NB4 (cell line): ENCODE measurements around the gene STXBP4.

ENCODE experiments used
- DNase-seq: peaks from one replicate; pipeline ENCODE4 v3.0.0; 2010; ENCODE audit warnings: low read depth
- H3K4me3 ChIP-seq: one replicate; pipeline ENCODE4 v1.5.1; 2011; ENCODE audit warnings: mild to moderate bottlenecking, low read depth, low read length, moderate library complexity
- MYC ChIP-seq: IDR thresholded peaks from 2 replicates; pipeline ENCODE4 v1.6.1; 2011; ENCODE audit warnings: low read depth, low read length
- POLR2A ChIP-seq: IDR thresholded peaks from 2 replicates; pipeline ENCODE4 v1.6.1; 2011; ENCODE audit warnings: mild to moderate bottlenecking; ENCODE audit not compliant: insufficient read length; ENCODE audit errors: extremely low read depth
- TF ChIP-seq, protein P1 (sequence below): IDR thresholded peaks from one replicate; pipeline ENCODE4 v1.5.1; 2012; ENCODE audit warnings: low read depth, low read length
- TF ChIP-seq, protein P2 (sequence below): IDR thresholded peaks from 2 replicates; pipeline ENCODE4 v1.6.1; 2011; ENCODE audit warnings: low read depth, low read length

STXBP4 gene

DNA sequence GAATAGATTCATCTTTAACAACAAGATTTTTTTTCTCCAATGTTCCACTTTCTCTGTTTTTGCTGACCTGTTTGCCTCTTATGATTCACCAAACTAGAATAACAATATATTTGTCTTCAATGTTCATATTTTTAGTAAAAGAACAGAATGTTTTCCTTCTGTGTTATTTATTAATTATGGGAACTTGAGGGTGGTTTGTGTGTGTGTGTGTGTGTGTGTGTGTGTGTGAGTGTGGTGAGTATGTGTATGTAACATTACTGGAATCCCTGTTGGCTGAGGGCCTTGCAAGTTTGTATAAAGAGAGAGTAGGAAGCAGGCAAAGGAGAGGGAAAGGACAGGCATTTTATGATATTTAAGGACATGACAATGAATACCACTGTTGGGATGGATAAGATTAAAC is 13.8 kb downstream of the STXBP4 start:
- H3K4me3 ChIP-seq = no peak overlapping the region
- no peak for DNase-seq
- TF ChIP-seq, protein P1, sequence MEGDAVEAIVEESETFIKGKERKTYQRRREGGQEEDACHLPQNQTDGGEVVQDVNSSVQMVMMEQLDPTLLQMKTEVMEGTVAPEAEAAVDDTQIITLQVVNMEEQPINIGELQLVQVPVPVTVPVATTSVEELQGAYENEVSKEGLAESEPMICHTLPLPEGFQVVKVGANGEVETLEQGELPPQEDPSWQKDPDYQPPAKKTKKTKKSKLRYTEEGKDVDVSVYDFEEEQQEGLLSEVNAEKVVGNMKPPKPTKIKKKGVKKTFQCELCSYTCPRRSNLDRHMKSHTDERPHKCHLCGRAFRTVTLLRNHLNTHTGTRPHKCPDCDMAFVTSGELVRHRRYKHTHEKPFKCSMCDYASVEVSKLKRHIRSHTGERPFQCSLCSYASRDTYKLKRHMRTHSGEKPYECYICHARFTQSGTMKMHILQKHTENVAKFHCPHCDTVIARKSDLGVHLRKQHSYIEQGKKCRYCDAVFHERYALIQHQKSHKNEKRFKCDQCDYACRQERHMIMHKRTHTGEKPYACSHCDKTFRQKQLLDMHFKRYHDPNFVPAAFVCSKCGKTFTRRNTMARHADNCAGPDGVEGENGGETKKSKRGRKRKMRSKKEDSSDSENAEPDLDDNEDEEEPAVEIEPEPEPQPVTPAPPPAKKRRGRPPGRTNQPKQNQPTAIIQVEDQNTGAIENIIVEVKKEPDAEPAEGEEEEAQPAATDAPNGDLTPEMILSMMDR = no peak
- TF ChIP-seq POLR2A (no peak), MYC (no peak)
- TF ChIP-seq, protein P2, sequence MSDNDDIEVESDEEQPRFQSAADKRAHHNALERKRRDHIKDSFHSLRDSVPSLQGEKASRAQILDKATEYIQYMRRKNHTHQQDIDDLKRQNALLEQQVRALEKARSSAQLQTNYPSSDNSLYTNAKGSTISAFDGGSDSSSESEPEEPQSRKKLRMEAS = no peak

DNA sequence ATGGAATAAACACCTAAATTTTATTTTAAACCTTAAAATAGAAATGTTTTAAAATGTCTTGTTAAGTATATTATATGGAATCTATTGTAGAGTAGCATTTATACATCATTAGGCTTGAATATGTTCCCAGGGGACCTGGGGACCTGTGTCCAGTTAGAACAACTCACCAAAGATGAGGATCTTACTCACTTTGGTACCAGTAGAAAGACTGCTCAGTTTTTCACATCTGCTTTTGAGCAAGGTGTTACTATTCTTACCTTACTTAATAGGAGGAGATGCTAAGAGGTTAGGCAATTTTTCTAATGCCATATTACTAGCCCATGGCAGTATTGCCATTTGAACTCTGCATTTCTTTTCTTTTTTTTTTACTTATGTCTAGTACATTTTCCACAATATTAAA is 14.7 kb downstream of the STXBP4 start:
- no peak overlapping the region for H3K4me3 ChIP-seq
- TF ChIP-seq MYC = no peak
- TF ChIP-seq, protein P1 = no peak
- TF ChIP-seq, protein P2 = no peak
- TF ChIP-seq POLR2A = no peak
- no peak for DNase-seq

DNA sequence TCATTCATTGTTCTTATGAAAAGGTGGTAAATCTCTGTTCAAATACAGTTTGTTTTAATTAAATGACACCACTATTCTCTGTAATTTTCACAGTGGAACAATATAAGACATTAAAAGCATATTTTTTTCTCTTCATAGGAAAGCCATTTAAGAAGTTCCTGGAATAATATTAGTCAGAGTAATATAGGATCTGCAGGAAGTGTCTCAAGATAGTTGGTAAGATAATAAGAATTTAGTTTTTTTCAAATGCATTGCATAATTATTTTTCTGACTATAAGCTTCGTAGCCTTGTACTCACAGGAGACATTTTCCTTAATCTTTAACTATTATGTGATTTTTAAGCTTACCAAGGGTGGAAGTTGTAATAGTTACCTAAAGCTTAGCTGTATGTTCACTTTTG is 16.9 kb downstream of the STXBP4 start:
- DNase-seq = no peak
- no peak overlapping the region for H3K4me3 ChIP-seq

DNA sequence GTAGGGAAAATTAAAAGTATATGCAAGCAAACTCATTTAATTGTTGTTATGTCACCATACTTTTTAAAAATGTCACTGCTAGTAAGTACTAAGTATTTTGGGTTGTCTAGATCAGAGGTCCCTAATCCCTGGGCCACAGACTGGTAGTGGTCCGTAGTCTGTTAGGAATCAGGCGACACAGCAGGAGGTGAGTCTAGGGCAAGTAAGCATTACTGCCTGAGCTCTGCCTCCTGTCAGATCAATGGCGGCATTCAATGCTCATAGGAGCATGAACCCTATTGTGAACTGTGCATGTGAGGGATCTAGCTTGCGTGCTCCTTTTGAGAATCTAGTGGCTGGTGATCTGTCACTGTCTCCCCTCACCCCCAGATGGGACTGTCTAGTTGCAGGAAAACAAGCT is 21.6 kb downstream of the STXBP4 start:
- H3K4me3 ChIP-seq = no peak overlapping the region
- no peak for DNase-seq
- TF ChIP-seq, protein P2 = no peak
- TF ChIP-seq MYC = no peak
- no peak for TF ChIP-seq POLR2A
- TF ChIP-seq, protein P1 = no peak

More for the DNA sequence above, 16.9 kb downstream of the STXBP4 start:
- TF ChIP-seq POLR2A = no peak
- TF ChIP-seq, protein P1 = no peak
- TF ChIP-seq, protein P2 = no peak
- TF ChIP-seq MYC = no peak

DNA sequence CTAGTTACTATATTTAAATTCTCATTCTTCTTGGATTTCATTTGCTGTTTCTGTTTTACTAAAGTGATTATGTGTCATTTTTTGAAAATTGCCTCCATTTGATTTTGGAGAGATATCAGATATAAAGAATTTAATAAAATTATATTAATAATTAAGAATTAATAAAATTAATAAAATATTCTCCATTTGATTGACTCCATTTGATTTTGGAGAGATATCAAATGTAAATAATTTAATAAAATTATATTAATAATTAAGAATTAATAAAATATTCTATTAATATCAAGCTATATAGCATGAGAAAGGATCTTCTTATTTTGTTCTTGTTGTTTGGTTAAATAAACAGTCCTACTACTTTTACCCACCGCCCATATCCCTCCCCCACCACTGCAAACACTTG is 23.0 kb downstream of the STXBP4 start:
- TF ChIP-seq POLR2A (no peak), MYC (no peak)
- TF ChIP-seq, protein P2 = no peak
- TF ChIP-seq, protein P1 = no peak
- no peak for DNase-seq
- H3K4me3 ChIP-seq = no peak overlapping the region
